Neural cell (in vitro differentiated cells): ENCODE measurements around the gene MAGOHB.

Experiments used
- CTCF ChIP-seq: fragments of 450-650 bp; IDR thresholded peaks from 2 replicates; pipeline ENCODE4 v1.5.1; 2014; ENCODE audit warnings: antibody characterized with exemption, mild to moderate bottlenecking, moderate library complexity; ENCODE audit not compliant: poor library complexity, severe bottlenecking
- EP300 ChIP-seq: fragments of 450-650 bp; conservative IDR thresholded peaks from 2 replicates; pipeline ENCODE4 v1.6.1; 2014; ENCODE audit warnings: antibody characterized with exemption, mild to moderate bottlenecking, moderate library complexity; ENCODE audit not compliant: poor library complexity, severe bottlenecking
- EZH2 ChIP-seq: fragments of 200-600, 300-800 bp; shearing (Covaris generic), sonication (generic); IDR thresholded peaks from 2 replicates; pipeline ENCODE4 v1.6.1; 2014; ENCODE audit warnings: antibody characterized with exemption, low read length, borderline replicate concordance, mild to moderate bottlenecking; ENCODE audit not compliant: insufficient read depth, poor library complexity, severe bottlenecking
- POLR2AphosphoS5 ChIP-seq: IDR thresholded peaks from 2 replicates; pipeline ENCODE4 v1.6.1; 2012
- RAD21 ChIP-seq: fragments of 450-650 bp; conservative IDR thresholded peaks from 2 replicates; pipeline ENCODE4 v1.6.1; 2014; ENCODE audit warnings: antibody characterized with exemption, mild to moderate bottlenecking, moderate library complexity
- REST ChIP-seq: IDR thresholded peaks from 2 replicates; pipeline ENCODE4 v1.6.1; 2012; ENCODE audit warnings: borderline replicate concordance
- SMC3 ChIP-seq: fragments of 450-650 bp; conservative IDR thresholded peaks from 2 replicates; pipeline ENCODE4 v1.6.1; 2014; ENCODE audit warnings: antibody characterized with exemption, mild to moderate bottlenecking, moderate library complexity; ENCODE audit not compliant: poor library complexity
- TAF1 ChIP-seq: IDR thresholded peaks from 2 replicates; pipeline ENCODE4 v1.6.1; 2012; ENCODE audit warnings: low read depth

- no peak for TF ChIP-seq POLR2AphosphoS5
- no peak for TF ChIP-seq EZH2
- no peak for TF ChIP-seq CTCF
- TF ChIP-seq RAD21: no peak
- TF ChIP-seq SMC3: no peak
- no peak for TF ChIP-seq REST
- TF ChIP-seq EP300: no peak
- no peak for TF ChIP-seq TAF1
These were observed 21.9 kb upstream of the MAGOHB start for GRCh38 chr12:10635306-10635705.
